ENCODE data around the gene GALNT18.

DNA sequence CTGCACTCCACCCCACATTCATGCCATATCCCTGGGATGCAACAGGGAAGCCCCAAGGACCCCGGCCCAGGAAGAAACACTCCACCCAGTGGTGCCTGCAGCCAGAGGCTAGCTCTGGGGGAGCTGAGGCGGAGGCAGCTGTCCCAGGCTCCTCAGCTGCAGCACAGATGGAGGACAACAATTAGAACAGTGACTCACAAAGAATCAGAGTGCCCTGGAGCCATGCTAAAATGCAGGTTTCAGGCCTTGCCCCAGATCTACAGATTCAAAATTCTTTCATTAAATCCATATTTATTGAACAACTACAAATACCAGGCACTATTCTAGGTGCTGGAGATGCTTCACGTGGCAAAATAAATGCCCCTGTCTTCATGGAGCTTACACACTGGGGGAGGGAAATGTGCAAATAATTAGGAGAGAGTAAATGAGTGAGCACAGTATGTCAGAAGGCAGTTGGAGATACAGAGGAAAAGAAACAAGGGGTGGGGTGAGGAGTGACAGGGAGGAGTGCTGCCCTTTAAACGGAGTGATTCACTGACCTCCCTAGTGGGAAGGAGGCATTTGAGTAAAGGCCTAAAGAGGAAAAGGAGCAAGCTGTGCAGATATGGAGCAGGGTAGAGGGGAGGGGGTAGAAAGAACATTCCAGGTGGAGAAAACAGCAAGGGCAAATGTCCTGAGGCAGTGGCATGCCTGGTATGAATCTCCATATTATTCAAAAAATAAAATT is 195.4 kb downstream of the GALNT18 start:
- TF ChIP-seq CTCF (IDR thresholded peaks at IDR 0.05) (no peak), POLR2A (IDR thresholded peaks at IDR 0.05) (no peak), POLR2AphosphoS5 (IDR thresholded peaks at IDR 0.05) (no peak)

All from breast epithelium (tissue), 3 donors.